ENCODE data around the gene HMX1. TPM values are rescaled to one million over a fixed set of nuclear protein-coding genes. Genes with fewer than 3 reads are reported as not detected.

HMX1 gene
- total RNA-seq, 1 donor from 2014 or later: not detected

- Mint-ChIP-seq H3K4me3 (no peak overlapping the region), H3K36me3 (ENCODE audit: low read depth) (no peaks in the 10 kb centered on the region), H3K27me3 (peaks cover 57% of the 10 kb centered on the region), H3K27ac (no peak overlapping the region), H3K4me1 (no peaks in the 10 kb centered on the region), H3K9me3 (no peaks in the 10 kb centered on the region)
- intact Hi-C loops (cut with micrococcal nuclease): no loop called here
- ChIA-PET POLR2A (no interaction called here), CTCF (no interaction called here)
- DNase-seq (no peak), ATAC-seq (ENCODE audit: low read depth) (no peak)
- TF ChIP-seq CTCF (IDR thresholded peaks at IDR 0.05): no peak
These were observed 7.7 kb downstream of the HMX1 start for GRCh38 chr4:8863686-8864682.

GRCh38 chr4:8862800-8863685 is 8.6 kb downstream of the HMX1 start:
- Mint-ChIP-seq H3K27ac (no peak overlapping the region), H3K9me3 (no peaks in the 10 kb centered on the region), H3K27me3 (peaks cover 53% of the 10 kb centered on the region), H3K4me1 (no peaks in the 10 kb centered on the region), H3K36me3 (ENCODE audit: low read depth) (no peaks in the 10 kb centered on the region), H3K4me3 (no peak overlapping the region)
- ATAC-seq (ENCODE audit: low read depth) (no peak), DNase-seq (no peak)
- CTCF ChIA-PET: no interaction called here
- intact Hi-C loops (cut with micrococcal nuclease): no loop called here
- POLR2A ChIA-PET: no interaction called here
- TF ChIP-seq CTCF (IDR thresholded peaks at IDR 0.05): no peak

- Mint-ChIP-seq H3K27ac (no peak overlapping the region), H3K9me3 (no peaks in the 10 kb centered on the region), H3K27me3 (peaks cover 54% of the 10 kb centered on the region), H3K36me3 (ENCODE audit: low read depth) (no peaks in the 10 kb centered on the region), H3K4me3 (no peak overlapping the region), H3K4me1 (no peaks in the 10 kb centered on the region)
- ChIA-PET CTCF (no interaction called here), POLR2A (no interaction called here)
- ATAC-seq (ENCODE audit: low read depth) (no peak), DNase-seq (no peak)
- intact Hi-C loops (cut with micrococcal nuclease): no loop called here
- no peak for TF ChIP-seq CTCF (IDR thresholded peaks at IDR 0.05)
These were observed 9.3 kb downstream of the HMX1 start for GRCh38 chr4:8862334-8862733.

- H3K27me3 Mint-ChIP-seq: peaks cover 53% of the 10 kb centered on the region
- no peak for TF ChIP-seq CTCF (IDR thresholded peaks at IDR 0.05)
- intact Hi-C loops (cut with micrococcal nuclease): no loop called here
- H3K27ac Mint-ChIP-seq: no peak overlapping the region
- H3K4me3 Mint-ChIP-seq: no peak overlapping the region
- no peaks in the 10 kb centered on the region for H3K4me1 Mint-ChIP-seq
- ATAC-seq (ENCODE audit: low read depth) (no peak), DNase-seq (no peak)
- ChIA-PET CTCF (no interaction called here), POLR2A (no interaction called here)
- H3K36me3 Mint-ChIP-seq (ENCODE audit: low read depth): no peaks in the 10 kb centered on the region
- H3K9me3 Mint-ChIP-seq: no peaks in the 10 kb centered on the region
These were observed 9.9 kb downstream of the HMX1 start for GRCh38 chr4:8861576-8862295.

Measured in activated B cell treated with CpG ODN at 0.5 μM for 24 hours (primary cell).